ENCODE data around the gene RAB3D.

DNA sequence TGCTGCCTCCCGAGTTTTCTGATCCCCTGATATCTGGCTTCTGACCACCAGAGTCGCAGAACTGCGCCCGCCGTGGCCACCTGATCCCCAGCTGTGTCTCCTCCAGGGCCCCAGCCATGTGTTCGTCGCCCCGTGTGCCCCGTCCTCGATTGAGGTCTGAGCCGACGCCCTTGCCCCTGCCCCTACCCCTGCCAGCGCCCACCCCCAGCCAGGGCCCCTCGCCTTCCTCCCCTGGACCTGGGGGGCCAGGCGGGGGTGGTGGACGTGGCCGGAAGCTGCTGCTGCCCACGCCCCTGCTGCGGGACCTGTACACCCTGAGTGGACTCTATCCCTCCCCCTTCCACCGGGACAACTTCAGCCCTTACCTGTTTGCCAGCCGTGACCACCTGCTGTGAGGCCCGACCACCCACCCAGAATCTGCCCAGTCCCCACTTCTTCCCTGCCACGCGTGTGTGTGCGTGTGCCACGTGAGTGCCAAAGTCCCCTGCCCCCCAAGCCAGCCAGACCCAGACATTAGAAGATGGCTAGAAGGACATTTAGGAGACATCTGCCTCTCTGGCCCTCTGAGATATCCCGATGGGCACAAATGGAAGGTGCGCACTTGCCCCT is 24.9 kb upstream of the RAB3D start:
- TF ChIP-seq POLR2A (IDR thresholded peaks at IDR 0.05; ENCODE audit: low read depth, low read length), result no peak
- TF ChIP-seq TAF1 (IDR thresholded peaks at IDR 0.05; ENCODE audit: borderline replicate concordance, low read depth, low read length), result no peak

Data from GM12892 (cell line).